GM23248 (cell line): ENCODE measurements around the gene PPP1CB. TPM values are rescaled to one million over a fixed set of nuclear protein-coding genes. Genes with fewer than 3 reads are reported as not detected.

Source experiments
- DNase-seq: peaks from one replicate; pipeline ENCODE4 v3.0.0-alpha.2; 2015
- H2AFZ ChIP-seq: fragments of 200-600 bp; sonication (generic); 2 replicates; pipeline ENCODE4 v1.6.1; 2016; ENCODE audit warnings: antibody characterized with exemption
- H3F3A ChIP-seq: fragments of 200-600 bp; sonication (generic); 2 replicates; pipeline ENCODE4 v1.6.1; 2016; ENCODE audit warnings: mild to moderate bottlenecking, antibody characterized with exemption, mixed run types; ENCODE audit not compliant: insufficient read depth
- H3K27ac ChIP-seq: fragments of 200-600 bp; sonication (generic); 2 replicates; pipeline ENCODE4 v1.5.1; 2016; ENCODE audit warnings: mild to moderate bottlenecking
- H3K27me3 ChIP-seq: fragments of 200-600 bp; sonication (generic); replicated peaks from 2 replicates; pipeline ENCODE4 v1.6.1; 2016; ENCODE audit warnings: mild to moderate bottlenecking; ENCODE audit not compliant: insufficient read depth
- H3K36me3 ChIP-seq: fragments of 200-600 bp; sonication (generic); 2 replicates; pipeline ENCODE4 v1.6.1; 2016; ENCODE audit warnings: low read depth, mild to moderate bottlenecking
- H3K4me1 ChIP-seq: fragments of 200-600 bp; sonication (generic); 2 replicates; pipeline ENCODE4 v1.6.1; 2016; ENCODE audit warnings: mild to moderate bottlenecking; ENCODE audit not compliant: insufficient read depth
- H3K4me2 ChIP-seq: fragments of 200-600 bp; sonication (generic); one replicate; pipeline ENCODE4 v1.6.1; 2016; ENCODE audit warnings: mild to moderate bottlenecking; ENCODE audit not compliant: unreplicated experiment
- H3K4me3 ChIP-seq: fragments of 200-600 bp; sonication (generic); 2 replicates; pipeline ENCODE4 v1.5.1; 2016; ENCODE audit warnings: mild to moderate bottlenecking
- H3K79me2 ChIP-seq: fragments of 200-600 bp; sonication (generic); 2 replicates; pipeline ENCODE4 v1.6.1; 2016; ENCODE audit warnings: mild to moderate bottlenecking; ENCODE audit not compliant: insufficient read depth
- H3K9ac ChIP-seq: fragments of 200-600 bp; sonication (generic); 2 replicates; pipeline ENCODE4 v1.6.1; 2016; ENCODE audit warnings: mild to moderate bottlenecking
- H3K9me2 ChIP-seq: fragments of 200-600 bp; sonication (generic); 2 replicates; pipeline ENCODE4 v1.6.1; 2016; ENCODE audit warnings: mixed run types, mild to moderate bottlenecking, moderate library complexity; ENCODE audit not compliant: insufficient read depth
- H3K9me3 ChIP-seq: fragments of 200-600 bp; sonication (generic); one replicate; pipeline ENCODE4 v1.6.1; 2017; ENCODE audit warnings: low read depth
- H4K20me1 ChIP-seq: fragments of 200-600 bp; sonication (generic); 2 replicates; pipeline ENCODE4 v1.6.0; 2016; ENCODE audit not compliant: insufficient read depth
- EZH2 ChIP-seq: fragments of 200-600 bp; sonication (generic); IDR thresholded peaks from 2 replicates; pipeline ENCODE4 v1.6.1; 2018; ENCODE audit warnings: antibody characterized with exemption, mild to moderate bottlenecking; ENCODE audit not compliant: insufficient read depth, poor library complexity, severe bottlenecking
- EZH2phosphoT487 ChIP-seq: fragments of 200-600 bp; sonication (generic); IDR thresholded peaks from 2 replicates; pipeline ENCODE4 v1.6.1; 2018; ENCODE audit warnings: antibody characterized with exemption, moderate library complexity, mild to moderate bottlenecking, low read depth; ENCODE audit not compliant: insufficient read depth
- WGBS, 2 experiments: methylation state at CpG; one replicate each; pipeline ENCODE4 v1.1.6; 2015 to 2017; ENCODE audit warnings: low lambda C conversion rate in 2 of 2, low coverage in 1 of 2; ENCODE audit errors: missing lambda C conversion rate in 2 of 2; 5-methylcytosine and 5-hydroxymethylcytosine counted together
- in situ Hi-C: fragments of 300-500 bp; cut with MboI; formaldehyde crosslinking; loops from 2 replicates; pipeline ENCODE4 v1.15.0; 2020
- polyA plus RNA-seq: library from polyadenylated mRNA; unstranded; fragments of >200 nt; fragmentation: Nextera tagmentation; extraction: Ambion mirVana; gene quantifications from 2 replicates; pipeline ENCODE4 v1.2.1, GENCODE V29; 2016
- total RNA-seq: library from RNA; depleted of rRNA; stranded (reverse); fragments of >200 nt; shearing (Covaris generic); gene quantifications from 2 replicates; pipeline ENCODE4 v1.2.3, GENCODE V29; 2014

The PPP1CB gene
- total and polyA plus RNA-seq, 2 experiments from 2014 or later = 122 to 127 TPM

DNA sequence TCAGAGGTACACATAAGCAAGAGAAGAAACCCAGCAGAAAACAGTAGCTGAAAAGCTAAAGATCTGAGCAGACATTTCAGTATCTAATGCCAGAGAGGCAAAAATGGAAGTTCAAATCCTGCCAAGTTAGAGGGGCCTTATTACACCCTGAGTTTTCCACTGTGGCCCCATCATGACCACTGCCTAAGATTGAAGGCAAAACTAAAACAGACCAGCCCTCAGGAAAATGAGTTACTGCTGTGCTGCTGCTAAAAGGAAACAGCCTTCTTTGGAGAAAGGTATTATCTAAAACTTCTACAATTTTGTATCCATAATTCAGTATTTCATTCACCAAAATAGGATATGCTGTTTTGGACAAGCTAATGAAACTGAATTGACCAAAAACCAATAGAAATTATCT is 16.8 kb downstream of the PPP1CB start:
- DNase-seq = no peak
- H4K20me1 ChIP-seq = peaks cover 70% of the 10 kb centered on the region
- H3K9ac ChIP-seq = no peak overlapping the region
- H3K36me3 ChIP-seq = no peaks in the 10 kb centered on the region
- H3K27ac ChIP-seq = no peak overlapping the region
- H3K9me2 ChIP-seq = no peaks in the 10 kb centered on the region
- no peak overlapping the region for H2AFZ ChIP-seq
- in situ Hi-C loops = no loop called here
- no peaks in the 10 kb centered on the region for H3K27me3 ChIP-seq
- no peak overlapping the region for H3K4me2 ChIP-seq
- no peaks in the 10 kb centered on the region for H3K9me3 ChIP-seq
- H3K4me3 ChIP-seq = no peak overlapping the region
- peaks cover 25% of the 10 kb centered on the region for H3K4me1 ChIP-seq
- TF ChIP-seq EZH2phosphoT487 (no peak), EZH2 (no peak)
- peaks cover 99% of the 10 kb centered on the region for H3K79me2 ChIP-seq
- peaks cover 22% of the 10 kb centered on the region for H3F3A ChIP-seq

DNA sequence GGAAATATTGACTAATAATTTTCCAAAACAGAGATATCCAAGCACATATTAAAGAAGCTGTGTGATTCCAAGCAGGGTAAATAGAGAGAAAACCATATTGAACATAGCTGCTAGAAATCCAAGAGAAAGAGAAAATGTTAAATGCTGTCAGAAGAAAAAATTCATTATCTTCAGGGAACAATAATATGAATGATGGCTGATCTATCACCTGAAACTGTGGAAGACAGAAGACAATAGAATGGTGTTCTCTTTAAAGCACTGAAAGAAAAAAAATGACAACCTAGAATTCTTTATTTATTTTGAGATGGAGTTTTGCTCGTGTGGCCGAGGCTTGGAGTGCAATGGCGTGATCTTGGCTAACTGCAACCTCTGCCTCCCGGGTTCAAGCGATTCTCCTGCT is 17.3 kb downstream of the PPP1CB start:
- H3K27me3 ChIP-seq = no peaks in the 10 kb centered on the region
- H3F3A ChIP-seq = peaks cover 22% of the 10 kb centered on the region
- TF ChIP-seq EZH2 = no peak
- TF ChIP-seq EZH2phosphoT487 = no peak
- in situ Hi-C loops = no loop called here
- no peak for DNase-seq
- H3K9me3 ChIP-seq = no peaks in the 10 kb centered on the region
- 98 to 100% methylated on average over 5 of the region's 5 CpGs for WGBS, 2 experiments
- peaks cover 28% of the 10 kb centered on the region for H3K4me1 ChIP-seq
- no peak overlapping the region for H2AFZ ChIP-seq
- H3K36me3 ChIP-seq = no peaks in the 10 kb centered on the region
- H4K20me1 ChIP-seq = peaks cover 69% of the 10 kb centered on the region
- H3K9me2 ChIP-seq = no peaks in the 10 kb centered on the region
- H3K4me2 ChIP-seq = no peak overlapping the region
- H3K79me2 ChIP-seq = peaks cover 99% of the 10 kb centered on the region
- no peak overlapping the region for H3K9ac ChIP-seq
- no peak overlapping the region for H3K4me3 ChIP-seq
- H3K27ac ChIP-seq = no peak overlapping the region

DNA sequence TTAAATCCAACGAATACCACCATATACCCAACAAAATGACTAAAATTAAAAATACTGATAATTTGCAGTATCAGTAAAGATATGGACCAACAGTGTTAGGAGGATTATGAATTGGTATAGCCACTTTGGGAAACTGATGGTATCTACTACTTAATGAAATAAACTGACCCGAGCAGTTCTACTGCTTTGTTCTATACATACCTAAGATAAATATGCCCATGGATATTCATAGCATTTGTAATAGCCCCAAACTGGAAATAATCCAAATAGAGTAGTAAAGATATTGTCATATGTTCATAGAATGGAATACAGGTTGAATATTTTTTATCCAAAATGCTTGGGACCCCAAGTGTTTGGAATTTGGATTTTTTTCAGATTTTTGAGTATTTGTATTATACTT is 20.7 kb downstream of the PPP1CB start:
- Histone ChIP-seq H4K20me1 (peaks cover 46% of the 10 kb centered on the region), H3K4me1 (0 out of 2 replicates have a peak, but pooled peaks cover 7% of the 10 kb centered on the region), H3K9ac (no peak overlapping the region), H3K79me2 (peaks cover 99% of the 10 kb centered on the region), H2AFZ (no peak overlapping the region), H3K9me3 (no peaks in the 10 kb centered on the region), H3F3A (no peaks in the 10 kb centered on the region; the same call in 1 of the 2 replicates), H3K27me3 (no peaks in the 10 kb centered on the region), H3K9me2 (no peaks in the 10 kb centered on the region), H3K4me3 (no peak overlapping the region), H3K4me2 (no peak overlapping the region), H3K27ac (no peak overlapping the region), H3K36me3 (no peaks in the 10 kb centered on the region)
- TF ChIP-seq EZH2phosphoT487 (no peak), EZH2 (no peak)
- 77 to 85% methylated on average over 2 of the region's 2 CpGs for WGBS, 2 experiments
- in situ Hi-C loops = no loop called here
- DNase-seq = no peak

DNA sequence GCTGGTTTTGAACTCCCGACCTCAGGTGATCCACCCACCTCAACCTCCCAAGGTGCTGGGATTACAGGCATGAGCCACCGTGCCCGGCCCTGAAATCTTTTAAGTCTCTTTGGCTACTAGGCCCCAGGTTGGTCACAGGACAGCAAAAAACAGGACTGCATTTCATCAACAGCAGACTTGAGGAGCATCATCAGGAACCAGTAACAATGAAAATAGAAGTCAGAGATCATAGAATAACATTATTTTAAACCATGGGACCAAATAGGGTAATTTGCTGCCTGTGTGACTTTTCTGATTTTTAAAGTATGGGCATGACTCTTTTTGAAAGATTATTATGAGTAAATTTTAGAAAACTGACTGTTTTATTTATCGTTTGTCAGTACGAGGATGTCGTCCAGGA is 24.8 kb downstream of the PPP1CB start:
- H3K9ac ChIP-seq = no peak overlapping the region
- no peak overlapping the region for H3K27ac ChIP-seq
- no peaks in the 10 kb centered on the region; the same call in 1 of the 2 replicates for H3F3A ChIP-seq
- no peaks in the 10 kb centered on the region for H3K27me3 ChIP-seq
- no peaks in the 10 kb centered on the region for H3K9me3 ChIP-seq
- no peak overlapping the region for H3K4me3 ChIP-seq
- peaks cover 30% of the 10 kb centered on the region for H3K36me3 ChIP-seq
- H3K79me2 ChIP-seq = peaks cover 100% of the 10 kb centered on the region
- in situ Hi-C loops = no loop called here
- H2AFZ ChIP-seq = no peak overlapping the region
- H3K4me1 ChIP-seq = 0 out of 2 replicates have a peak, but pooled peaks cover 3% of the 10 kb centered on the region
- no peak overlapping the region for H3K4me2 ChIP-seq
- DNase-seq = no peak
- 76 to 83% methylated on average over 6 of the region's 6 CpGs for WGBS, 2 experiments
- H4K20me1 ChIP-seq = peaks cover 30% of the 10 kb centered on the region; the same call in 1 of the 2 replicates
- TF ChIP-seq EZH2phosphoT487 = no peak
- no peak for TF ChIP-seq EZH2
- H3K9me2 ChIP-seq = no peaks in the 10 kb centered on the region

DNA sequence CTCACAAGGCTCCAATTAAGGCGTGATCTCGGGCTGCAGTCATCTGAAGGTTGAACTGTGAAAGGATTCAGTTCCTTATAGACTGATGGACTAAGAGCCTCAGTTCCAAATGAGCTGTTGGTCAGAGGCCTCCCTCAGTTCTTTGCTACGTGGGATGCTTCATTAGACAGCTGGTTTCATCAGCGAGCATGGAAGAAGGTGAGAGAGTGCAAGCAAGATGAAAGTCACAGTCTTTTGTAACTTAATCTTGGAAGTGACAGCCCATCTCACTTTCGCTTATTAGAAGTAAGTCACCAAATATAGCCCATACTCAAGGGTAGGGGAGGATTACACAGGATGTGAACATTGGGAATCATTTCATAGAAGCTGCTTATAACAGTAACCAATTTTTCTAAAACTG is 26.8 kb downstream of the PPP1CB start:
- no peak for TF ChIP-seq EZH2phosphoT487
- no peak for TF ChIP-seq EZH2
- DNase-seq = no peak
- no peaks in the 10 kb centered on the region; the same call in 1 of the 2 replicates for H3F3A ChIP-seq
- no peak overlapping the region for H3K4me3 ChIP-seq
- no peaks in the 10 kb centered on the region for H3K9me3 ChIP-seq
- in situ Hi-C loops = no loop called here
- H3K27me3 ChIP-seq = no peaks in the 10 kb centered on the region
- peaks cover 100% of the 10 kb centered on the region for H3K79me2 ChIP-seq
- no peak overlapping the region for H3K9ac ChIP-seq
- H3K4me2 ChIP-seq = no peak overlapping the region
- WGBS, 2 experiments = 80 to 81% methylated on average over 5 of the region's 5 CpGs
- H4K20me1 ChIP-seq = peaks cover 14% of the 10 kb centered on the region; the same call in 1 of the 2 replicates
- no peaks in the 10 kb centered on the region for H3K9me2 ChIP-seq
- 0 out of 2 replicates have a peak, but pooled peaks cover 3% of the 10 kb centered on the region for H3K4me1 ChIP-seq
- H3K27ac ChIP-seq = no peak overlapping the region
- H2AFZ ChIP-seq = no peak overlapping the region
- peaks cover 48% of the 10 kb centered on the region for H3K36me3 ChIP-seq
